ENCODE data around the gene SLC22A16. TPM values are rescaled to one million over a fixed set of nuclear protein-coding genes. Genes with fewer than 3 reads are reported as not detected.

The SLC22A16 gene
- total RNA-seq, 1 donor from 2014 or later: not detected

GRCh38 chr6:110493253-110493800 is 16.9 kb upstream of the SLC22A16 start:
- no peaks in the 10 kb centered on the region for H3K9me3 ChIP-seq
- DNase-seq (ENCODE audit: low spot score in 2 of 2): no peak
- H3K36me3 ChIP-seq: no peaks in the 10 kb centered on the region
- TF ChIP-seq CTCF (IDR thresholded peaks at IDR 0.05): no peak
- no peak overlapping the region for H3K27ac ChIP-seq
- H3K4me3 ChIP-seq: no peak overlapping the region
- H3K27me3 ChIP-seq: no peaks in the 10 kb centered on the region
- intact Hi-C loops (cut with DNase I): no loop called here
- no peaks in the 10 kb centered on the region for H3K4me1 ChIP-seq

- Histone ChIP-seq H3K4me3 (no peak overlapping the region), H3K36me3 (no peaks in the 10 kb centered on the region), H3K27ac (no peak overlapping the region), H3K4me1 (no peaks in the 10 kb centered on the region), H3K9me3 (no peaks in the 10 kb centered on the region), H3K27me3 (no peaks in the 10 kb centered on the region)
- no peak for TF ChIP-seq CTCF (IDR thresholded peaks at IDR 0.05)
- DNase-seq (ENCODE audit: low spot score in 2 of 2): no peak
- intact Hi-C loops (cut with DNase I): no loop called here
Observed at GRCh38 chr6:110492584-110492983, 16.2 kb upstream of the SLC22A16 start.

- Histone ChIP-seq H3K4me1 (no peaks in the 10 kb centered on the region), H3K36me3 (no peaks in the 10 kb centered on the region), H3K4me3 (no peak overlapping the region), H3K27me3 (no peaks in the 10 kb centered on the region), H3K9me3 (no peaks in the 10 kb centered on the region), H3K27ac (no peak overlapping the region)
- intact Hi-C loops (cut with DNase I): no loop called here
- no peak for DNase-seq (ENCODE audit: low spot score in 2 of 2)
- no peak for TF ChIP-seq CTCF (IDR thresholded peaks at IDR 0.05)
Observed at GRCh38 chr6:110491644-110492317, 15.4 kb upstream of the SLC22A16 start.

GRCh38 chr6:110491299-110491643 is 14.9 kb upstream of the SLC22A16 start:
- Histone ChIP-seq H3K4me1 (no peaks in the 10 kb centered on the region), H3K4me3 (no peak overlapping the region), H3K9me3 (no peaks in the 10 kb centered on the region), H3K27me3 (no peaks in the 10 kb centered on the region), H3K27ac (no peak overlapping the region), H3K36me3 (no peaks in the 10 kb centered on the region)
- no peak for TF ChIP-seq CTCF (IDR thresholded peaks at IDR 0.05)
- intact Hi-C loops (cut with DNase I): no loop called here
- no peak for DNase-seq (ENCODE audit: low spot score in 2 of 2)

- Histone ChIP-seq H3K4me3 (no peak overlapping the region), H3K4me1 (no peaks in the 10 kb centered on the region), H3K9me3 (no peaks in the 10 kb centered on the region), H3K27me3 (no peaks in the 10 kb centered on the region), H3K36me3 (no peaks in the 10 kb centered on the region), H3K27ac (no peak overlapping the region)
- DNase-seq (ENCODE audit: low spot score in 2 of 2): no peak
- intact Hi-C loops (cut with DNase I): no loop called here
- TF ChIP-seq CTCF (IDR thresholded peaks at IDR 0.05): no peak
Observed at GRCh38 chr6:110490110-110490509, 13.7 kb upstream of the SLC22A16 start.
